Measurements from ENCODE around the gene ZNF398.

DNA sequence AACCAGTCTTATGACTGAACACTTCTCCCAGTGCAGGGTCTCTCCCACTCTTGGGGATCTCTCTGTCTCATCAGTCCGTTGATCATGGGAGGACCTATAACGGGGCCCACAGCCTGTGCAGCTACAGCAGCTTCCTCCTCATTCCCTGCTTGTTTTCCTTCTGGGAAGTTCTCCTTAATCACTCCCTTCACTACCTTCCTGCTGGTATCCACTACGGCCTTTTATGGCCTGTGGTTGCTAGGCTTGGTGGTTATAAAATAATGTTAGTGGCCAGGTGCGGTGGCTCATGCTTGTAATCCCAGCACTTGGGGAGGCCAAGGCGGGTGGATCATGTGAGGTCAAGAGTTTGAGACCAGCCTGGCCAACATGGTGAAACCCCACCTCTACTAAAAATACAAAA is 44.6 kb downstream of the ZNF398 start:
- TF ChIP-seq YY1 (IDR thresholded peaks at IDR 0.05; ENCODE audit: insufficient read depth, insufficient read length) (no peak), SUZ12 (IDR thresholded peaks at IDR 0.05; ENCODE audit: extremely low read depth, insufficient read depth, insufficient read length) (no peak)
